NAMALWA (cell line): ENCODE results near the gene EFNA3.
"Not testable (repeated sequence)": the region's sequence is repeated elsewhere in the genome, so short reads cannot be mapped to it uniquely, and the experiment has no call there.

Experiments used
- DNase-seq: peaks from one replicate; pipeline ENCODE4 v3.0.0-alpha.2; 2015; ENCODE audit warnings: low spot score

The EFNA3 gene

GRCh38 chr1:155110826-155111225, 32.2 kb downstream of the EFNA3 start:
- no peak for DNase-seq

GRCh38 chr1:155113450-155113980, 34.9 kb downstream of the EFNA3 start:
- DNase-seq: no peak

GRCh38 chr1:155116113-155116764, 37.6 kb downstream of the EFNA3 start:
- no peak for DNase-seq

- DNase-seq: no peak
Measured at GRCh38 chr1:155117610-155118009, 39.0 kb downstream of the EFNA3 start.

- DNase-seq: not testable (repeated sequence)
Measured at GRCh38 chr1:155118090-155118489, 39.5 kb downstream of the EFNA3 start.

GRCh38 chr1:155120253-155120652, 41.6 kb downstream of the EFNA3 start:
- DNase-seq: no peak

- no peak for DNase-seq
Measured at GRCh38 chr1:155121249-155121648, 42.6 kb downstream of the EFNA3 start.

GRCh38 chr1:155122308-155122707, 43.7 kb downstream of the EFNA3 start:
- no peak for DNase-seq

- DNase-seq: no peak
Measured at GRCh38 chr1:155123801-155124200, 45.2 kb downstream of the EFNA3 start.

- no peak for DNase-seq
Measured at GRCh38 chr1:155124503-155125463, 46.1 kb downstream of the EFNA3 start.

- DNase-seq: no peak
Measured at GRCh38 chr1:155125511-155125945, 46.9 kb downstream of the EFNA3 start.

- DNase-seq: no peak
Measured at GRCh38 chr1:155125946-155126555, 47.4 kb downstream of the EFNA3 start.

- DNase-seq: peak; percentile 60
Measured at GRCh38 chr1:155126556-155127104, 48.0 kb downstream of the EFNA3 start.

- DNase-seq: no peak
Measured at GRCh38 chr1:155127105-155127966, 48.7 kb downstream of the EFNA3 start, which contains the start of gene EFNA1. TSS of gene EFNA1 (plus strand) at chr1:155127876. CDS start at chr1:155127978, 102 bp downstream.

GRCh38 chr1:155127967-155128754, 49.5 kb downstream of the EFNA3 start:
- no peak for DNase-seq

- DNase-seq: no peak
Measured at GRCh38 chr1:155128755-155129473, 50.3 kb downstream of the EFNA3 start.

- no peak for DNase-seq
Measured at GRCh38 chr1:155130272-155131006, 51.8 kb downstream of the EFNA3 start.

- DNase-seq: no peak
Measured at GRCh38 chr1:155131285-155131684, 52.6 kb downstream of the EFNA3 start.

GRCh38 chr1:155131856-155132255, 53.2 kb downstream of the EFNA3 start:
- no peak for DNase-seq
